HG03175 (cell line): ENCODE measurements around the gene XIRP1.

Experiments
- ATAC-seq: cut with Tn5 transposase; IDR thresholded peaks from one replicate; pipeline ENCODE4 v1.9.1; 2021; ENCODE audit warnings: mild to moderate bottlenecking, moderate library complexity; ENCODE audit not compliant: unreplicated experiment

XIRP1 gene

GRCh38 chr3:39209329-39209970 is 17.1 kb upstream of the XIRP1 start:
- ATAC-seq, result no peak

DNA sequence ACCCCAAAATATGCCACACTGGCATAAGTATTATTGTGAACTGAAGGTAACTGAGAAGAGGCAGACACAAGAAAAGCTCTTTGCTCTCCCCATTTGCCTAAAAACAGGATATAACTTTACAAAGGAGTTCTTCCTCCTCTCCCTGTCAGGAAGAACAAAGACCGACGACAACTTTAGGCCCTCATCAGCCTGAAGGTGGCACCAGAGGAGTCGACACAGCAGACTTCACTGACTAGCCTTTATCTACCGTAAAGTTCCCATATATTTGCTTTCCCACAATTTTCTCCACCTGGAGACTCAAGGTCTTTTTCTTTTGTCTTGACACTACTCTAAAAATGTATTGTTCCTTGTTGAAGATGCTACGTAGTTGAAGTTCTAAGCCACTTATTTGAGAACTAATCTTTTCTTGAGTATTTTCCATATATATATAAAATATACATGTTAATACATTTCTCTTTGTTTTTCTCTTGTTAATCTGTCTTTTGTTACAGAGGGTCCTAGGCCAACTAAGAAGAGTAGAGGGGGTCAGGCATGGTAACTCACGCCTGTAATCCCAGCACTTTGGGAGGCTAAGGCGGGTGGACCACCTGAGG is 16.2 kb upstream of the XIRP1 start:
- no peak for ATAC-seq

GRCh38 chr3:39207361-39208186 is 15.2 kb upstream of the XIRP1 start:
- ATAC-seq, result no peak

GRCh38 chr3:39205919-39206516 is 13.6 kb upstream of the XIRP1 start:
- no peak for ATAC-seq

DNA sequence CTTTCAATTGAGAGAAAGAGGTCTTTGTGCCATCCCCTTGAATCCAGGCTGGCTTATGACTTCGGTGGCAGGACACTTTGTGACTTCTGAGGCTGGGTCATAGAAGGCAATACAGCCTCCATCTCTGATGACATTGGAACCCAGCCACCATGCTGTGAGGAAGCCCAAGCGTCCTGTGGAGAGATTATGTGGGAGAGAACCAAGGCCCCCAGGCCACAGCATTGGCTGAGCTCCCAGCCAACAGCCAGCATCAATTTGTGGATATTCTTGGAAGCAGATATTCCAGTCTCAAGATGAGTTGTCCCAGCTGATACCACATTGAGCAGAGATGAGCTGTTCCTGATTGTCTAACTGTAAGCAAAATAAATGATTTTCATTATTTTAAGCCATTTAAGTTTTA is 12.7 kb upstream of the XIRP1 start:
- ATAC-seq, result no peak

DNA sequence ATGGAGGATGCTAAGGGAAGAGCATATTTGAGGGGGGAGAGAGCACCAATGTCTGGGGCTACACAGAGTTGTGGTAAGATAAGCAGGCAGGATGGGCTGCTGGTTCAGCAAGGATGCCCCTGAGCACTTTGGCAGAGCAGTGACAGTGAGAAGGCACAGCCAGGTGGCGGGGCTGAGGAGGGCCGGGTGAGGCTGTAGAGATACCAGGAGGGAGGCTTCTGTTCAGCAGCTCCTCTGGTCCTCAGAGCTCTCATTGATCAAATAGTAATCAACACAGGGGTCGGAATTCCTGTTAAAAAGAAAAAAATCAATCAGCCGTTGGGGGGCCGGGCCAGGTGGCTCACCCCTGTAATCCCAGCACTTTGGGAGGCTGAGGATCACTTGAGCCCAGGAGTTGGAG is 11.5 kb upstream of the XIRP1 start:
- ATAC-seq, result no peak

DNA sequence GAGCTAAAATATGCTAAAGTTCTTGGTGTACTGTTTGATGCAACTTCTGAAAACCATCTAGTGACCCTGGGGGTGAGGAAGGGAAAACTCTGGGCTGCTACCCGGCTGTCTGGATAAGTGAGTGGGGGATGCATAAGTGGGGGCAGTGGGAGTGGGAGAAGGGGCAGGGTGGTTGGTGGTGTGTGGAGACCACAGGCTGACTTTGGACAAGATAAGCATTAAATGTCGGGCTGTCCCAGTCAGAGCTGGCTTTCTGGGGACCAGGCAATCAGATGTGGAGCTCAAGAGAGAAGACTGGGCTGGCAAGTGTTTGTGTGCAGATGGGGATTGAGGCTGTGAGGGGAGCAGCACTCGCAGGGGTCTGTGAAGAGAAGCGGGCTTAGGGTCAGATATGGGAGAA is 11.0 kb upstream of the XIRP1 start:
- no peak for ATAC-seq

GRCh38 chr3:39202094-39202493 is 9.7 kb upstream of the XIRP1 start:
- ATAC-seq, result no peak

DNA sequence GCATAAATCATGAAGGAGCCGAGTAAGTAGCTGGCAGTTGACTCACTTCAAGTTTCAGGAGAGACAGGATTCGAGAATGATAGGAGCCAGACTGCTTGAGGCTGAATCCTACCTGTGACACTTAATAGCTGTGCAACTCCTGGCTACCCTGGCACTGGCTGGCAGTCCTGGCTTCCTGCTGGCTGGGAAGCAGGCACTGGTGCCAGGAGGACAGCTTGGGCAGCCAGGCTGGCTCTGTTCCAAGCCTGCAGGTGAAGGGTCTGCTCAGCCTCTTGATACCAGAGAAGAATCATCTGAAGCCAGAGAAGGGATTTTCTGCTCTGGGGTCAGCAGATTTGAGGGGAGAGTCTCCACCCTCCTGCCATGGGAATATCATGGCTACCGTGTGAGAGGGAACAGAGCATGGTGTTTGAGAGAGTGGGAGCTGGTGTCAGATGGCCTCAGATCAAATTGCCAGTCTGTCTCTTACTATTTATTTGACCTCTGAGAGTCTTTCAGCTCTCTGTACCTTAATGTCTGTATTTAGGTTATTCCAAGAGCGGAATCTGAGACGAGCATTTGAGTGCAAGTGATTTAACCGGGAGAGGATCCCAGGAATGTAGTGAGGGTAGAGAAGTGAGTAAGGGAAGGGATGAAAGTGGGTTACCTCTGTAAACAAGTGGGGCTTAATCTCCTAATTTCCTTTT is 4.4 kb upstream of the XIRP1 start:
- no peak for ATAC-seq

- no peak for ATAC-seq
These were observed 3.6 kb upstream of the XIRP1 start for GRCh38 chr3:39196034-39196433.

DNA sequence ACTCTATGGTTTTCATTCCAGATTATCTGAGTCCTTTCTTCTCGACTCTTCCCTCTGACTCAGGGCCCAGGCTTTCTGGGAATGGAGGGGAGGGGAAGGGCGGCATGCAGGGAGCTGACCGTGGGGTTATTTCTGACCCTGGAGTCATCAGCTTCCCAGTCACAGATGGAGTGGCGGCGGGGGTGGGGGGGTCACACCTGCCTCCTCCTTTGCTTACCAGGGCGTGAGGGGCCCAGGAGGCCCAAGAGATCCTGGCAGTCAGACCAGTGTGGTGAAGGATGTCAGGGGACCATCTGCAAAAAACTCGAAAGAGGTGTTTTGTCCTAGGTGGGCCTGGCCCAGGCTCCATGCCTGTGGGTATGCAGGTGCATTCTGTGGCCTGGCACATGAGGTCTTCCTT is 996 bp upstream of the XIRP1 start:
- ATAC-seq, result no peak

DNA sequence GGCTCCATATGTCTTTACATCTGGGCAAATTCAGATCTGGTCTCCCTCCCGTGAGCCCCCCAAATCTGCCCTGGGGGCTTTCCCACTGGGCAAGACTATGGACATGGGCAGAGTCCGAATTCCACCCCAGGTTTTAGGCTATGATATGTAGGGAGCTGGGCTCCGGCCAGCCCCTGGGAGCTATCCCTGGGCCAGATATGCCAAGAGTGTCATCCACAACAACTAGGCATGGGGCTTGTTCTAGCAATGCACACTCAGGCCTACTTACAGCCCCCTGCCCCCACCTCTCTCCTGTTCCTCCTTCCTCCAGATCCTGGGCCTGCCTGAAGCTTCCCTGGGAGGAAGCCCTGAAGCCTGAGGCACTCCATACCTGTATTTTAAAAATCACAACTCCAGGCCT is 622 bp downstream of the XIRP1 start:
- no peak for ATAC-seq

GRCh38 chr3:39191111-39191510 is 1.3 kb downstream of the XIRP1 start:
- no peak for ATAC-seq

DNA sequence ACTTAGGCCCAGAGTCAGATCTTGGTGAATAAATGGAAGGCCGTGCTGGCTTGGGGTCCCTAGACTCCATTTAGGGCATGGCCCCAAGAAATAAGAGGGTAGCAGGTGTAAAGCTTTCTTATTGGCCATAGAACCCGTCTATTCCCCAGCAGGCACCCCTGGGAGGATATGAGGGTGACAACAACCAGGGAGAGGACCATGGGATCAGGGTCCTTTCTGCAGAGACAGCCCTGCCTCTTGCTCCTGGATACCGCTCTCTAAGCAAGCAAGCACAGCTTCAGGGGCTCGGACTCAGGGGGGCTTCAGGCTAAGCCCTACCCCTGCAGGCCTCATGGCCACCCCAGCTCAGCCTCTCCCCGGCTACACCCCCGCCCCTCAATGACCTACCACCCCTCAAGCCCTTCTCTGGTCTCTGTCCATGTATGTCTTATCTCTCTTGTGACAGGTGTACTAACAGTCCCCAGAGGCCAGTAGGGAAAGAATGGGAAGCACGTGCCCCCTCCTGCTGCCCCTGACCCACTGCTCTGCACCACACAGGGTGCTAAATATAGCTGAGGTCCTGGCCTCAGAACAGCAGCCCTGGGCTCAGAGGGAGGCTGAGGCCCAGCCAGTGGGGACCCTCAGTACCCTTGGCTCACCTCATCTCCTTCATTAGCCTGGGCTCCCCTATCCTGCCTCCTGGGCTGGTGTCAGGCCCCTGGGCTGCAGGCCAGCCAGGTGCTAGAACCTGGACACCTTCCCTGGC is 1.9 kb downstream of the XIRP1 start:
- no peak for ATAC-seq

GRCh38 chr3:39189959-39190269 is 2.5 kb downstream of the XIRP1 start:
- peak; percentile 54 for ATAC-seq

DNA sequence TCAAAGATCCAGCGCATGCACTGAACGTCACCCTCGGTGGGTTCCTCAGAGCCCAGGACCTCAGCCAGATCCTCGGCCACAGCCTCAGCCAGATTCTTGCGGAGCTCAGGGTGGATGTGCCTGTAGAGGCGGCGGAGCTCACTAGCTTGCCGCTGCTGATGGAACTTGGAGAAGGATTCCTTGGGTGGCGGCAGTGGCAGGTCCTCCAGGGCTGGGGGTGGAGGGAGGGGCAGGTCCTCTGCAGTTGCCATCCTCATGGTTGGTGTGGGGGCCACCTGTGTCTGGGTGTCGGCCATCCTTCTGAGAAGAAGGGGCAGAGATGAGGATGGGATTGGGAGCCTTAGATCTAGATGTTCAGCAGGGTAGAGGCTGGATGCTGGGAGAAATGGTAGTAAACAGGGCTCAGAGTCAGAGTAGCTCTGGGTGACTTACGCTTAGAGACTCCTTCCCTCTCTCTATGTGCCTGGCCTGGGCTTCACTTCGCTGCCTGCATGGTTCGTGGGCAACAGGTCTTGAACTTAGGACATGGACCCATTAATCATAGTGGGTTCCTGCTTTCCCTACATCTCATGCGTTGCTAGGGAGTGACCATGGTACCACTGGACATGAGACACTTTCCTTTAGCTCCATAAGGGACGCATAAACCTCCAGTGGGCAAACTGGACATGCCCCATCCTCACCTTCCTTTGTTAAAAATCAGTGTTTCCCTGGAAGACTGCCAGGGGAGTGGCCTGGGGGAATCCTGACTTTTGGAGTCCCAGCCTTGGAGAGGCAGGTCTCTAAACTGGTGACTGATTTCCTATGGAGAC is 3.0 kb downstream of the XIRP1 start:
- ATAC-seq, result no peak

DNA sequence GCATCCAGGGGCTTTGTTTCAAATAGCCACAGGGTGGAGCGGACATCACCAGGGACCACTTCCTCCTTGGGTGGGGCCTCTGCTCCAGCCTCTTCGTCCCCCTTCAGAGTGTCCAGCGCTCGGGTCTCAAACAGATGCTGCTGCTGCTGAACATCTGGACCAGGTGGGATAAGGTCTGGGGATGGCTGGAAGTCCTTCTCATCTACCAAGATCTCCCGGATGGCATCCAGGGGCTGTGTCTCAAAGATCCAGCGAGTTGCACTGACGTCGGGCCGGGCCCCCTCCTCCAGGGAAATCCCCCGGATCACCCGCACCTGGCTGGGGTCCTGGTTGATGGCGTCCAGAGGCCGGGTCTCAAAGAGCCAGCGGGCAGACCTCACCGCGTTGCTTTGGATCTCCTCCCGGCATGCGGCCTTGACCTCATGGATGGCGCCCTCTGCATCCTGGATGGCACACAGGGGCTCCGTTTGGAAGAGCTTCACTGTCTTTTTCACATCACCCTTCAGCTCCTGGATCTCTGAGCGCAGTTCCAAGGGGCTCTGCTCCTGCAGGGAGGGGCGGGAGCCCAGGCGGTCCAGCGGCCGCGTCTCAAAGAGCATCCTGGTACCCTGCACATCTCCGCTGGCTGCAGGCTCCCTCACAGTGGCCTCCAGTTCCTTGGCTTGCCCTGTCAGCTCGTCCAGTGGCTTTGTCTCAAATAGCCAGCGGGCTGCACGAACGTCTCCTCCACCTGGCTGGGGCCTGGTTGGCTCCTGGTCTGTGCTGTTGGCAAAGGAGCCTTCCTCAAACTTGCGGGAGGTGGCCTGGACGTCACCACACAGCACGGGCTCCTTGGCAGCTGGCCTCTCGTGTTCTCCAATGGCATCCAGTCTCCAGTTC is 3.9 kb downstream of the XIRP1 start:
- no peak for ATAC-seq

DNA sequence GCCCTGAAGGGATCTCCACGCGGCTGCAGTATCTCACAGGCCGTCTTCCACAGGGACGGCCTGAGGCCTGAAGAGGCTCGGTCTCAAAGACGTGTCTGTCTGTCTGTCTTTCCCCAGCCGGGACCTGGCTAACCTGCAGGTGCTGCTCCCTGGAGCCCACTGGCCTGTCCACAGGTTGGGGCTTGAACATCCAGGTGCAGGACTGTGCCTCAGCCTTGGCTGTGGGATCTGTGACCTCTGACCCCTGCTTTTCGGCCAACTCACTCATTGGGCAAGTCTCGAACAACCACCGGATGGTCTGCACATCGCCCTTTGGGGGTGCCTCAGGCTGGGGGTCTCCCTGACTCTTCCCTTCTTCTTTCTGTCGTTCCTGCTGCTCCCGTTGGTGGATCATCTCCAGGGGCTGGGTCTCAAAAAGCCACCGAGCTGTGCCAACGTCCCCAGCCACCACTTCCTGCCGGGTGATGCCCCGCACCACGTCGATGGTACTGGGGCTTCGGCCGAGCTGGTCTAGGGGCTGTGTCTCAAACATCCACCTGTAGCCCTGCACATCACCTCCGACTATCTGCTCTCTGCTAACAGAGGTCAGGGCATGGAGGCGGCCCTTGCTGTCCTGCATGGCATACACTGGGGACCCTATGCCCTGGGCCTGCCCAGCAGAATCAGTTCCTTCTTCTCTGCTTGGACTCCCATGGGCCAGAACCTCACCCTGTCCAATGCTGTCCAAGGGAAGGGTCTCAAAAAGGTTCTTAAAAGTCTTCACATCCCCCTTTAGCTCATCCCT is 4.8 kb downstream of the XIRP1 start:
- ATAC-seq, result no peak
